GM19025 (cell line): ENCODE data around the gene CDK6.

Experiments
- ATAC-seq: cut with Tn5 transposase; IDR thresholded peaks from one replicate; pipeline ENCODE4 v1.9.1; 2021; ENCODE audit warnings: mild to moderate bottlenecking, low read depth, moderate library complexity; ENCODE audit not compliant: unreplicated experiment

The CDK6 gene

GRCh38 chr7:92693519-92693918 lies 142.9 kb downstream of the CDK6 start:
- no peak for ATAC-seq

- ATAC-seq: no peak
Observed at GRCh38 chr7:92691578-92691977, 144.8 kb downstream of the CDK6 start.

- no peak for ATAC-seq
Observed at GRCh38 chr7:92685136-92686042, 151.0 kb downstream of the CDK6 start.

GRCh38 chr7:92684274-92684673 lies 152.1 kb downstream of the CDK6 start:
- no peak for ATAC-seq

- ATAC-seq: no peak
Observed at GRCh38 chr7:92682903-92683539, 153.4 kb downstream of the CDK6 start.

GRCh38 chr7:92682330-92682729 lies 154.0 kb downstream of the CDK6 start:
- ATAC-seq: no peak

- no peak for ATAC-seq
Observed at GRCh38 chr7:92681633-92682032, 154.7 kb downstream of the CDK6 start.

- no peak for ATAC-seq
Observed at GRCh38 chr7:92680442-92680841, 155.9 kb downstream of the CDK6 start.

GRCh38 chr7:92678291-92678920 lies 158.0 kb downstream of the CDK6 start:
- no peak for ATAC-seq

GRCh38 chr7:92674379-92674778 lies 162.0 kb downstream of the CDK6 start:
- no peak for ATAC-seq

GRCh38 chr7:92671505-92672169 lies 164.7 kb downstream of the CDK6 start:
- no peak for ATAC-seq

GRCh38 chr7:92670204-92670851 lies 166.0 kb downstream of the CDK6 start:
- no peak for ATAC-seq

- no peak for ATAC-seq
Observed at GRCh38 chr7:92669616-92670165, 166.7 kb downstream of the CDK6 start.

- ATAC-seq: no peak
Observed at GRCh38 chr7:92668564-92668963, 167.8 kb downstream of the CDK6 start.

- no peak for ATAC-seq
Observed at GRCh38 chr7:92667816-92668535, 168.4 kb downstream of the CDK6 start.

GRCh38 chr7:92665926-92666325 lies 170.4 kb downstream of the CDK6 start:
- no peak for ATAC-seq

GRCh38 chr7:92661651-92662050 lies 174.7 kb downstream of the CDK6 start:
- ATAC-seq: no peak

GRCh38 chr7:92658671-92659070 lies 177.7 kb downstream of the CDK6 start:
- ATAC-seq: no peak

- ATAC-seq: no peak
Observed at GRCh38 chr7:92657391-92657790, 179.0 kb downstream of the CDK6 start.
